ENCODE data around the gene TTC21B. TPM values are rescaled to one million over a fixed set of nuclear protein-coding genes. Genes with fewer than 3 reads are reported as not detected.
"Not testable (repeated sequence)": the region's sequence is repeated elsewhere in the genome, so short reads cannot be mapped to it uniquely, and the experiment has no call there.

The TTC21B gene
- total and polyA plus RNA-seq, 12 donors, result 3.3 to 17.9 (median 13.3) TPM

DNA sequence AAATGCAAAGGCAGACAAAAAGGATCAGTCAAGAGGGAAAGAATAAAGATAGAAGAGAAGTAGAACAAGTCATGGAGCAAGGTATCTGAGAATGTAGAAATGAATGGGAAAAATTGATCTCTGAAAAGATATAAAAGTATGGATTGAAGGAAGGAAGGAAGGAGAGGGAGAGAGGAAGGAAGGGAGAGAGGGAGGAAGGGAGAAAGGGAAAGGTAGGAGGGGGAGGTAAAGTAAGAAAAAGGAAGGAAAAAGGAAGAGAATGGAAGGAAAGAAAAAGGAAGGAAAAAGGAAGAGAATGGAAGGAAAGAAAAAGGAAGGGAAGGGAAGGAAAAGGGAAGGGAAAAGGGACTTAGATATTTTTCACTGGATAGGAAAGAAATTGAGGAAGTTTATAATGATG, 31.5 kb upstream of the TTC21B start:
- intact Hi-C loops (cut with DNase I), result no loop called here
- H3K27ac ChIP-seq, result no peak overlapping the region
- no peak for DNase-seq
- TF ChIP-seq, protein P1, sequence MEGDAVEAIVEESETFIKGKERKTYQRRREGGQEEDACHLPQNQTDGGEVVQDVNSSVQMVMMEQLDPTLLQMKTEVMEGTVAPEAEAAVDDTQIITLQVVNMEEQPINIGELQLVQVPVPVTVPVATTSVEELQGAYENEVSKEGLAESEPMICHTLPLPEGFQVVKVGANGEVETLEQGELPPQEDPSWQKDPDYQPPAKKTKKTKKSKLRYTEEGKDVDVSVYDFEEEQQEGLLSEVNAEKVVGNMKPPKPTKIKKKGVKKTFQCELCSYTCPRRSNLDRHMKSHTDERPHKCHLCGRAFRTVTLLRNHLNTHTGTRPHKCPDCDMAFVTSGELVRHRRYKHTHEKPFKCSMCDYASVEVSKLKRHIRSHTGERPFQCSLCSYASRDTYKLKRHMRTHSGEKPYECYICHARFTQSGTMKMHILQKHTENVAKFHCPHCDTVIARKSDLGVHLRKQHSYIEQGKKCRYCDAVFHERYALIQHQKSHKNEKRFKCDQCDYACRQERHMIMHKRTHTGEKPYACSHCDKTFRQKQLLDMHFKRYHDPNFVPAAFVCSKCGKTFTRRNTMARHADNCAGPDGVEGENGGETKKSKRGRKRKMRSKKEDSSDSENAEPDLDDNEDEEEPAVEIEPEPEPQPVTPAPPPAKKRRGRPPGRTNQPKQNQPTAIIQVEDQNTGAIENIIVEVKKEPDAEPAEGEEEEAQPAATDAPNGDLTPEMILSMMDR (IDR thresholded peaks at IDR 0.05), result no peak
- H3K4me3 ChIP-seq, result no peak overlapping the region
- H3K27me3 ChIP-seq, result peaks cover 0 to 9% (median 0%) of the 10 kb centered on the region in 7 donors
- H3K4me1 ChIP-seq, result no peaks in the 10 kb centered on the region
- ATAC-seq, result no peak
- peaks cover 0 to 7% (median 0%) of the 10 kb centered on the region in 11 donors for H3K9me3 ChIP-seq
- H3K36me3 ChIP-seq, result no peaks in the 10 kb centered on the region

DNA sequence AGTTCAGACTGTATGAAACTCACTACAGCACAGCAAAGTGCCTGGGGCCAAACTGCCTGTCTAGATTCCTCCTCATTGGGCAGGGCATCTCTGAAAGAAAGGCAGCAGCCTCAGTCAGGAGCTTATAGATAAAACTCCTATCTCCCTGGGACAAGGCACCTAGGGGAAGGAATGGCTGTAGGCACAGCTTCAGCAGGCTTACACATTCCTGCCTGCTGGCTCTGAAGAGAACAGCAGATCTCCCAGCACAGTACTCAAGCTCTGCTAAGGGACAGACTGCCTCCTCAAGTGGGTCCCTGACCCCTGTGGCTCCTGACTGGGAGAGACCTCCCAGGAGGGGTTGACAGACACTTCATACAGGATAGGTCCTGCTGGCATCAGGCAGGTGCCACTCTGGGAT, 18.6 kb upstream of the TTC21B start:
- H3K4me3 ChIP-seq; intact Hi-C loops (cut with DNase I); H3K27ac ChIP-seq; H3K4me1 ChIP-seq; H3K36me3 ChIP-seq; H3K27me3 ChIP-seq; ATAC-seq; DNase-seq: not testable (repeated sequence)
- peaks cover 0 to 12% (median 0%) of the 10 kb centered on the region in 11 donors for H3K9me3 ChIP-seq

DNA sequence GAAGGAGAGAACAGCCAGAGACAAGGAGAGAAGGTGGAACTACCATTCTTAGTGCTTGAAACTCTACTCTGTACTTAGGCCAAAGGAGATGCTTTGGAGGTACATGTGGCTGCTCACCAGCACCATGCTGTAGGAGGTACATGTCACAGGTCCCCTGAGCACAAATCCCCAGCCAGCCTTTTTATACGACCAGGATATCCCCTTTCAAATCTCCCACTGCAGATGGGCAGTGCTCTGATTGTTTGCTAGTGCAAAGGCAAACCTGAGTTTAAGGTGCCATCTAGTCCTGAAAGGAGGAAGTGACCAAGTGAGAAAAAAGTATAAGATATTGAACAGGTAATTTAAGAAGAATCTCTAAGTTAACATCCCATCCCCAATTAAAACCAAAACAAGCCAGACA, 17.1 kb upstream of the TTC21B start:
- H3K9me3 ChIP-seq, result no peaks in the 10 kb centered on the region
- no peaks in the 10 kb centered on the region for H3K36me3 ChIP-seq
- no peak overlapping the region for H3K27ac ChIP-seq
- TF ChIP-seq, protein P1 (IDR thresholded peaks at IDR 0.05), result no peak
- DNase-seq, result no peak
- intact Hi-C loops (cut with DNase I), result no loop called here
- WGBS, 2 donors, result 7 to 12% methylated on average over 1 of the region's 1 CpG
- no peak for ATAC-seq
- H3K4me1 ChIP-seq, result no peaks in the 10 kb centered on the region
- H3K4me3 ChIP-seq, result no peak overlapping the region
- peaks cover 0 to 7% (median 0%) of the 10 kb centered on the region in 7 donors for H3K27me3 ChIP-seq

DNA sequence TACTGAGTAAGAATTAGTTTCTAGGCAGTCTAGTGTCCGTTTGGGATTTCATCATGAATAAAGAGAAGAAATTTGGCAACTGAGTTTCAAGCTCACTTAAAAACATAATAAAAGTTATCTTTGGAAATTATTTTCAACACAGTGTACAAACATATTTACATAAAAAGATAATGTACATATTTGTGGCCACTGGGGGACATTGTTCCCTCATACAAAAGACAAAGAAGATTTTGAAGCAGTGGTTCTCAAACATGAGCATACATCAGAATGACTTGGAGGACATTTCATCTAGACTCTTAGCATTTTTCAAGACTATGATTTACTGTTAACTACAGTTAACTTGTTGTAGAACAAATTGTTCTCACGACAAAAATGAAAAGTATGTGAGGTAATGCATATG, 15.7 kb upstream of the TTC21B start:
- TF ChIP-seq, protein P1 (IDR thresholded peaks at IDR 0.05), result no peak
- Histone ChIP-seq H3K27ac (no peak overlapping the region), H3K36me3 (no peaks in the 10 kb centered on the region), H3K27me3 (peaks cover 0 to 7% (median 0%) of the 10 kb centered on the region in 7 donors), H3K4me3 (no peak overlapping the region), H3K4me1 (no peaks in the 10 kb centered on the region), H3K9me3 (no peaks in the 10 kb centered on the region)
- WGBS, 2 donors, result 62 to 63% methylated on average over 2 of the region's 2 CpGs
- ATAC-seq, result no peak
- intact Hi-C loops (cut with DNase I), result no loop called here
- DNase-seq, result no peak

DNA sequence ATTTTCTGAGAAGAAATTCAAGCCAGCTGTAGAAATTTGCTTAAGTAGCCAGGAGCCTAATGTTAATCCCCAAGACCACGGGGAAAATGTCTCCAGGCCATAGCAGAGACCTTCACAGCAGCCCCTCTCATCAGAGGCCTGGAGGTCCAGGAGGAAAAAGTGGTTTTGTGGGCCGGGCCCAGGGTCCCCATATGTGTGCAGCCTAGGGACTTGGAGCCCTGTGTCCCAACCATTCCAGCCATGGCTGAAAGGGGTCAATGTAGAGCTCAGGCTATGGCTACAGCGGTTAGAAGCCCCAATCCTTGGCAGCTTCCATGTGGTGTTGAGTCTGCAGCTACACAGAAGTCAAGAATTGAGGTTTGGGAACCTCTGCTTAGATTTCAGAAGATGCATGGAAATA, 14.2 kb upstream of the TTC21B start:
- ATAC-seq (no peak), DNase-seq (no peak)
- Histone ChIP-seq H3K36me3 (no peaks in the 10 kb centered on the region), H3K9me3 (no peaks in the 10 kb centered on the region), H3K27me3 (peaks cover 0 to 7% (median 0%) of the 10 kb centered on the region in 7 donors), H3K4me1 (no peaks in the 10 kb centered on the region), H3K27ac (no peak overlapping the region), H3K4me3 (no peak overlapping the region)
- intact Hi-C loops (cut with DNase I), result no loop called here
- TF ChIP-seq, protein P1 (IDR thresholded peaks at IDR 0.05), result no peak
- WGBS, 2 donors, result 85 to 90% methylated on average over 3 of the region's 3 CpGs

Measured in heart right ventricle (tissue), 16 donors.